Parathyroid adenoma (tissue), 2 donors: ENCODE measurements around the gene ADA.

Experiments
- H2AFZ ChIP-seq: fragments of 300-600 bp; sonication (generic); one replicate; pipeline ENCODE4 v1.7.0; 2017; ENCODE audit warnings: antibody characterized with exemption, mild to moderate bottlenecking
- H3K27ac ChIP-seq: fragments of 300-600 bp; sonication (generic); one replicate; pipeline ENCODE4 v1.7.0; 2017
- H3K27me3 ChIP-seq: fragments of 300-600 bp; sonication (generic); one replicate; pipeline ENCODE4 v1.7.0; 2017; ENCODE audit warnings: low read length; ENCODE audit not compliant: control insufficient read depth, insufficient read depth
- H3K36me3 ChIP-seq: fragments of 300-600 bp; sonication (generic); one replicate; pipeline ENCODE4 v1.7.0; 2017; ENCODE audit warnings: low read length; ENCODE audit not compliant: control insufficient read depth, insufficient read depth
- H3K4me1 ChIP-seq: fragments of 300-600 bp; sonication (generic); one replicate; pipeline ENCODE4 v1.7.0; 2017; ENCODE audit warnings: control low read depth
- H3K4me2 ChIP-seq: fragments of 300-600 bp; sonication (generic); one replicate; pipeline ENCODE4 v1.7.0; 2017; ENCODE audit warnings: low read length
- H3K4me3 ChIP-seq: fragments of 300-600 bp; sonication (generic); one replicate; pipeline ENCODE4 v1.7.0; 2017; ENCODE audit warnings: low read depth, low read length
- H3K79me2 ChIP-seq: fragments of 300-600 bp; sonication (generic); one replicate; pipeline ENCODE4 v1.7.0; 2017; ENCODE audit warnings: control low read depth
- H3K9ac ChIP-seq: fragments of 300-600 bp; sonication (generic); one replicate; pipeline ENCODE4 v1.7.0; 2017; ENCODE audit warnings: mild to moderate bottlenecking
- H3K9me3 ChIP-seq: fragments of 300-600 bp; sonication (generic); one replicate; pipeline ENCODE4 v1.7.0; 2017; ENCODE audit warnings: low read length; ENCODE audit not compliant: control insufficient read depth
- TF ChIP-seq, protein P1 (sequence below): fragments of 300-600 bp; sonication (generic); IDR thresholded peaks from one replicate; pipeline ENCODE4 v1.7.0; 2017; ENCODE audit warnings: antibody characterized with exemption, mild to moderate bottlenecking
- donor health status: primary hyperparathyroidism.

ADA gene

DNA sequence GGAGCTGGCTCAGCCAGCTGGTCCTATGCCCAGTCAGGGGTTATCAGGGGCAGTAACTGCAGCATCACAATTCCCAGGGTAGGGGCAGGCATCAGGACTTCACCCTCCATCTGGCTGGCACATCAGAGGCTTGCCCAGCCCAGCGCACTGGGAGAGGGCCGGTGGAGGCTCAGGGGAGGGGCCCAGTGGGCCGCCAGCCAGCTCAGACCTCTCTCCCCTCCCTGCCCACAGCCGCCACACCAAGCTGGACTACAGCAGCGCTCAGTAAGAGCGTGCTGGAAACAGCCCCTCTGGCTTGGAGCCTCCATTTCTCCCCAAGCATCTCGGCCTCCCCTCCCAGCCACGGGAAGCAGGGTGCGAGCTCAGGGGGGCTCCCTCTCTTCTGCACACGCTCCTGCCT, 22.0 kb downstream of the ADA start:
- no peak overlapping the region for H3K9ac ChIP-seq
- H2AFZ ChIP-seq: no peak overlapping the region

DNA sequence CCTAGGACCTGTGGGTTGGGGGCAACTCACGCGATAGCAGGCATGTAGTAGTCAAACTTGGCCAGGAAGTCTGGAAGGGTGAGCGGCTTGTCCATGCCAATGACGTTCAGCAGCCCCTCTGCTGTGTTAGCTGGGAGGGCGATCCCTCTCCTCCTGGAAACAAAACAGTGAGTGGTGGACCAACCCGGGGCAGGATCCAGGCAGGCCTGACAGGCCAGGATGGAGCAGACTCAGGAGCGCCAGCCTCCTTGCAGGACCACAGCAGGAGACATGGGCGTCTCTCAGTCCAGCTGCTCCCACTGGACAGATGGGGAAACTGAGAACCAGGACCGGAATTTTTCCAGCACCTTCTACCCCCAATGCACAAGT, 22.5 kb downstream of the ADA start:
- Histone ChIP-seq H3K9me3 (no peaks in the 10 kb centered on the region), H3K4me3 (no peak overlapping the region), H3K79me2 (no peaks in the 10 kb centered on the region), H3K27ac (no peak overlapping the region), H3K4me1 (no peaks in the 10 kb centered on the region), H2AFZ (no peak overlapping the region), H3K4me2 (no peak overlapping the region), H3K36me3 (no peaks in the 10 kb centered on the region), H3K27me3 (no peaks in the 10 kb centered on the region), H3K9ac (no peak overlapping the region)
- TF ChIP-seq, protein P1, sequence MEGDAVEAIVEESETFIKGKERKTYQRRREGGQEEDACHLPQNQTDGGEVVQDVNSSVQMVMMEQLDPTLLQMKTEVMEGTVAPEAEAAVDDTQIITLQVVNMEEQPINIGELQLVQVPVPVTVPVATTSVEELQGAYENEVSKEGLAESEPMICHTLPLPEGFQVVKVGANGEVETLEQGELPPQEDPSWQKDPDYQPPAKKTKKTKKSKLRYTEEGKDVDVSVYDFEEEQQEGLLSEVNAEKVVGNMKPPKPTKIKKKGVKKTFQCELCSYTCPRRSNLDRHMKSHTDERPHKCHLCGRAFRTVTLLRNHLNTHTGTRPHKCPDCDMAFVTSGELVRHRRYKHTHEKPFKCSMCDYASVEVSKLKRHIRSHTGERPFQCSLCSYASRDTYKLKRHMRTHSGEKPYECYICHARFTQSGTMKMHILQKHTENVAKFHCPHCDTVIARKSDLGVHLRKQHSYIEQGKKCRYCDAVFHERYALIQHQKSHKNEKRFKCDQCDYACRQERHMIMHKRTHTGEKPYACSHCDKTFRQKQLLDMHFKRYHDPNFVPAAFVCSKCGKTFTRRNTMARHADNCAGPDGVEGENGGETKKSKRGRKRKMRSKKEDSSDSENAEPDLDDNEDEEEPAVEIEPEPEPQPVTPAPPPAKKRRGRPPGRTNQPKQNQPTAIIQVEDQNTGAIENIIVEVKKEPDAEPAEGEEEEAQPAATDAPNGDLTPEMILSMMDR: no peak

More for the DNA sequence above, 22.0 kb downstream of the ADA start:
- Histone ChIP-seq H3K4me1 (no peaks in the 10 kb centered on the region), H3K4me2 (no peak overlapping the region), H3K79me2 (no peaks in the 10 kb centered on the region), H3K27me3 (no peaks in the 10 kb centered on the region), H3K9me3 (no peaks in the 10 kb centered on the region), H3K36me3 (no peaks in the 10 kb centered on the region), H3K27ac (no peak overlapping the region), H3K4me3 (no peak overlapping the region)
- TF ChIP-seq, protein P1: no peak

DNA sequence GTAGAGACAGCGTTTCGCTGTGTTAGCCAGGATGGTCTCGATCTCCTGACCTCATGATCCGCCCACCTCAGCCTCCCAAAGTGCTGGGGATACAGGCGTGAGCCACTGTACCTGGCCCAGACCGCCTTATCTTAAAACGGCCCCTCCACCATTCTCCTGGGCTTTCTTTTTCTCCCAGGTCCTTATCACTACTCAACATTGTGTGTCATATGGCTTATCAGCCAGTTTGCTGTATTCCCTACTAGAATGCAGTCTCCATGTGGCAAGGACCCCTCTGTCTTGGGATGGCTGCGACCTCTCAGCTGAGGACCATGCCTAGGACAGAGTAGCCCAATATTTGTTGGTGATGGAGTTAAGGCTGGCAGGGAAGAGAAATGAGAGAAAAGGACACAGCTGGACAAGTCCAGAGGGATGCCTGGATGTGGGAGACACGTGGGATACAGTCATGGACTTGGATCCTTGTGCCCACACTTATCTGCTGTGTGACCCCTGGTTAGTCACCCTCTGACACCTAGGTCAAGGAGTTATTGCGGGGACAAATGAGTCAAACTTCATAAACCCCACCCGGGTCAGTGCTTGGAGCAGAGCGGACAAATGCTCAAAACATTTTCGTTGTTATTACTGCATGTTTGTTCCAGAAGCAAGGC, 24.0 kb downstream of the ADA start:
- H3K79me2 ChIP-seq: no peaks in the 10 kb centered on the region
- H3K4me2 ChIP-seq: no peak overlapping the region
- H3K4me1 ChIP-seq: no peaks in the 10 kb centered on the region
- no peak overlapping the region for H3K9ac ChIP-seq
- no peak overlapping the region for H3K4me3 ChIP-seq
- no peaks in the 10 kb centered on the region for H3K27me3 ChIP-seq
- H2AFZ ChIP-seq: no peak overlapping the region
- H3K27ac ChIP-seq: no peak overlapping the region
- TF ChIP-seq, protein P1: no peak
- H3K36me3 ChIP-seq: no peaks in the 10 kb centered on the region
- H3K9me3 ChIP-seq: no peaks in the 10 kb centered on the region

GRCh38 chr20:44626278-44626677, 25.2 kb downstream of the ADA start:
- H3K9ac ChIP-seq: no peak overlapping the region
- H3K4me3 ChIP-seq: no peak overlapping the region
- H3K4me2 ChIP-seq: no peak overlapping the region
- H3K79me2 ChIP-seq: no peaks in the 10 kb centered on the region
- TF ChIP-seq, protein P1: no peak
- no peaks in the 10 kb centered on the region for H3K36me3 ChIP-seq
- no peaks in the 10 kb centered on the region for H3K27me3 ChIP-seq
- H3K9me3 ChIP-seq: no peaks in the 10 kb centered on the region
- H3K4me1 ChIP-seq: no peaks in the 10 kb centered on the region
- no peak overlapping the region for H2AFZ ChIP-seq
- no peak overlapping the region for H3K27ac ChIP-seq

- Histone ChIP-seq H3K4me2 (no peak overlapping the region), H3K9ac (no peak overlapping the region), H3K4me3 (no peak overlapping the region), H3K9me3 (no peaks in the 10 kb centered on the region), H3K4me1 (no peaks in the 10 kb centered on the region), H3K27ac (no peak overlapping the region), H3K27me3 (no peaks in the 10 kb centered on the region), H3K36me3 (no peaks in the 10 kb centered on the region), H2AFZ (no peak overlapping the region), H3K79me2 (no peaks in the 10 kb centered on the region)
- TF ChIP-seq, protein P1: no peak
These were observed 26.1 kb downstream of the ADA start for GRCh38 chr20:44625361-44625760.
